Ectodermal cell (in vitro differentiated cells): ENCODE data around the gene VPS39.

Experiments used
- H3K27ac ChIP-seq: 2 replicates; pipeline ENCODE4 v1.7.0; 2013; ENCODE audit warnings: mild to moderate bottlenecking, low read depth, low read length; ENCODE audit not compliant: insufficient read depth, poor library complexity, severe bottlenecking
- H3K27me3 ChIP-seq: 2 replicates; pipeline ENCODE4 v1.7.0; 2013; ENCODE audit warnings: mild to moderate bottlenecking, low read length; ENCODE audit not compliant: insufficient read depth, control insufficient read depth, poor library complexity, severe bottlenecking
- H3K36me3 ChIP-seq: one replicate; pipeline ENCODE4 v1.7.0; 2013; ENCODE audit warnings: low read length; ENCODE audit not compliant: control insufficient read depth, insufficient read depth
- H3K4me1 ChIP-seq: one replicate; pipeline ENCODE4 v1.7.0; 2013; ENCODE audit warnings: low read length; ENCODE audit not compliant: control insufficient read depth, insufficient read depth
- H3K4me3 ChIP-seq: 2 replicates; pipeline ENCODE4 v1.7.0; 2013; ENCODE audit warnings: low read depth, low read length, control low read depth; ENCODE audit not compliant: insufficient read depth
- H3K9me3 ChIP-seq: 2 replicates; pipeline ENCODE4 v1.7.0; 2013; ENCODE audit warnings: mild to moderate bottlenecking, low read length, moderate library complexity; ENCODE audit not compliant: control insufficient read depth
- WGBS, 2 experiments: methylation state at CpG; one replicate each; pipeline ENCODE4 v1.1.7; 2013; ENCODE audit warnings: missing lambda C conversion rate in 2 of 2; 5-methylcytosine and 5-hydroxymethylcytosine counted together

Gene VPS39

DNA sequence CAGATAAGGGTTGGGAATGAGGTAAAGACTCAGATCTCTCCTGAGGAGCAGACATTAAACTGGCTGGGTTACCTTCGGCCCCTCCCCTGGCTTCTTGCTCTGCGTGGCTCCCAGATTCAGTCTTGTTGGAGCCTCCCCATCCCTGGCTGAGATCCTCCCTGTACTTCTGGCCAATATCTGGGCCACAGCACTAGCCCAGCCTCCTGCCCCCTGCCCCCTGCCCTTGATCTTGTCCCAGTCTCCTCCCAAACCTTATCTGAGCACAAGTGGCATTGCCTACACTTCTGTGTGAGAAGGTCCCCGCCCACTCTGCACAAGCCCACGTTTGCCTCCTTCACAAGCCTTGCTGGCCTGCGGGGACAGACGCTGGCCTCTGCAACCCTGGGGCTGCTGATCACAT lies 68.5 kb downstream of the VPS39 start:
- H3K4me1 ChIP-seq, result no peaks in the 10 kb centered on the region
- WGBS, 2 experiments, result 87 to 88% methylated on average over 6 of the region's 6 CpGs
- no peaks in the 10 kb centered on the region for H3K27me3 ChIP-seq
- H3K36me3 ChIP-seq, result no peaks in the 10 kb centered on the region
- no peak overlapping the region for H3K27ac ChIP-seq
- no peaks in the 10 kb centered on the region for H3K9me3 ChIP-seq
- no peak overlapping the region for H3K4me3 ChIP-seq

DNA sequence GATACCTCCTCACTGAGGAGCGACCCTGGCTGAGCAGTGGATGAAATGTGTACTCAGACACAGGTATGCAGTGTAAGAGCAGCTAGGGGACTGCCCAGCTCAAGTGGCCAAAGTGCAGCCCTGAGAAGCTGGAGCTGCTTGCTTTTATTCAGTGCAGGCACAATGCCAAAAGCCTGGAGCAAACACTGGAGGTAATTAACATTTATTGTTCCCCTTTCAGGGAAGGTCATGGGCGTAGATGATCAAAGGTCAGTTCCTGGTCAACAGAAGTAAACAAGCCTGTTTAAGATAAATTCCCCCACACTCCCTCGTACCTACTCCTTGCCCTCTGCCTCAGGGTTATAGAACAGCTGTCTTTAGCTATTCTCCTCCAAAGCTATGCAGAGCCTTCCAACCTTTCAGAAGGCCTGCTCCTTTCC lies 69.1 kb downstream of the VPS39 start:
- Histone ChIP-seq H3K9me3 (no peaks in the 10 kb centered on the region), H3K27me3 (no peaks in the 10 kb centered on the region), H3K4me1 (no peaks in the 10 kb centered on the region), H3K4me3 (no peak overlapping the region), H3K36me3 (no peaks in the 10 kb centered on the region), H3K27ac (no peak overlapping the region)
- WGBS, 2 experiments, result 90 to 92% methylated on average over 3 of the region's 3 CpGs

DNA sequence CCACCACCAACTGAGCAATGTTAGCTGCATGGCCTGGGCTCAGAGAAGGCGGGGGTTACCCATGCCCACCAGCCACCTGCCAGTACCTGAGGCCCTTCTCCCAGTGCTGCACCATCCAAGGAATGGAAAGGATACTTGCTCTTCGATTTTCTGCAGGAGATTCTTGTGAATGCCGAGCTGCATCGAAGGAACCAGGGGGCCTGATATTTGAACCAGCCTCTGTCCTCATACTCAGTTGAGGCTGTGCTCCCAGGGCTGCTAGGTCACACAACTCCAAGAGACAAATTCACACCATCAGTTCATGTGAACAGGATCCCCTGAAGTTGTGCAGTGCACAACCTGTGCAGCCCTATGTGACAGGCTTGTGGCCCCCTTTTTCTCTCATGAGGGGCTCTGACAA lies 69.7 kb downstream of the VPS39 start:
- Histone ChIP-seq H3K4me3 (no peak overlapping the region), H3K36me3 (no peaks in the 10 kb centered on the region), H3K27ac (no peak overlapping the region), H3K9me3 (no peaks in the 10 kb centered on the region), H3K27me3 (no peaks in the 10 kb centered on the region), H3K4me1 (no peaks in the 10 kb centered on the region)
- WGBS, 2 experiments, result 89 to 93% methylated on average over 4 of the region's 4 CpGs

DNA sequence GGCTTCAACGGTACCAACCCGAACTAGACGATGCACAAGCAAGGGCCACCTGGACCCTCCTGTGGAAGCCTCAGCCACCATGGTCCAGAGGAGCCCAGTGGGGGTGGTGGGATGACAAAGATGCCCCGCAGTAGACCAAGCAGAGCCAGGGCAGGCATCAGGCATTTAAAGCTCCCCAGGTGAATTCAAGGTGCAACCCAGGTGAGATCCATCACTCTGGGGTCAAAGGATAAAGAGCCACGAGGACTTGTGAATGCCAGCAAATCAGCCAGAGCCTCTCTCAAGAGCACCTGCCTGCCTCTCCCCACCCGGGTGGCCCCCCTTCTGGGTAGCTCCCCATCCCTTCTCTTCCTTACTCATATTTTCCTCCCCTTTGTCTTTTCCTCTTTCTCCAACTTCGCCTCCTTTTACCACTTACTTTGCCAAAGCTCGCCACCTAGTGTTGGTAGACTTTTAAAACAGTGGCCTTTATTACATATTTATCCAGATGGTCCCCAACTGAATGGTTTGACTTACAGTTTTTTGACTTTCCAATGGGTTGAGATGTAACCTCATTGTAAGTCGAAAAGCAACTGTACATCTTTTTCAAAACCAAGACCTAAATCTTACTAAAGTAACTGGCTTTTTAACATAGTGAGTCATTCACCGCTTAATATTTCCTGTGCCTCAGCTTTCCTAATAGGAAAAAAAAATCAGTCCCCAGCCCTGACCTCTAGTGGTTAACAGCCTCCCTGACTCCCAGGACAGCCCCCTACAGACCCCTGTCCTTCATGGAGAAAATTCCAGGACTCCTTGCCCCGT lies 70.4 kb downstream of the VPS39 start:
- no peak overlapping the region for H3K4me3 ChIP-seq
- H3K27ac ChIP-seq, result no peak overlapping the region
- WGBS, 2 experiments, result 48 to 49% methylated on average over 11 of the region's 11 CpGs
- no peaks in the 10 kb centered on the region for H3K27me3 ChIP-seq
- no peaks in the 10 kb centered on the region for H3K9me3 ChIP-seq
- H3K36me3 ChIP-seq, result no peaks in the 10 kb centered on the region
- no peaks in the 10 kb centered on the region for H3K4me1 ChIP-seq

DNA sequence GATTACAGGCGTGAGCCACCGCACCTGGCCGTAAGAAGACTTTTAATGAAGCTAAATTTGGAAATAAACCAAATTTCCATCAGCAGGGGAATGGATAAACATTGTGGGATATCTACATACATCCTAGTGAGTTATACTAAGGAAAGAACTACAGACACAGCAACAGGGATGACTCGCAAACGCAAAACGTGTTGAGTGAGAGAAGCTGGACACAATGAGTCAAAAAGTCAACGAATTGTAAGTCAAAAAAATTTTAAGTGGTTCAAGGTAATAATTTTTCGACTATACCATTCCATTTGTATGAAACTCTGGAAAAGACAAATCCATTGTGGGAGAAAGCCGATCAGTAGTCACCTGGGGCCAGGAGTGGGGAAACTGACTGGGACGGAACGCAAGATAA lies 71.6 kb downstream of the VPS39 start:
- no peak overlapping the region for H3K27ac ChIP-seq
- H3K4me3 ChIP-seq, result no peak overlapping the region
- H3K27me3 ChIP-seq, result no peaks in the 10 kb centered on the region
- peaks cover 7% of the 10 kb centered on the region for H3K4me1 ChIP-seq
- H3K36me3 ChIP-seq, result no peaks in the 10 kb centered on the region
- WGBS, 2 experiments, result 92 to 93% methylated on average over 11 of the region's 11 CpGs
- no peaks in the 10 kb centered on the region for H3K9me3 ChIP-seq

DNA sequence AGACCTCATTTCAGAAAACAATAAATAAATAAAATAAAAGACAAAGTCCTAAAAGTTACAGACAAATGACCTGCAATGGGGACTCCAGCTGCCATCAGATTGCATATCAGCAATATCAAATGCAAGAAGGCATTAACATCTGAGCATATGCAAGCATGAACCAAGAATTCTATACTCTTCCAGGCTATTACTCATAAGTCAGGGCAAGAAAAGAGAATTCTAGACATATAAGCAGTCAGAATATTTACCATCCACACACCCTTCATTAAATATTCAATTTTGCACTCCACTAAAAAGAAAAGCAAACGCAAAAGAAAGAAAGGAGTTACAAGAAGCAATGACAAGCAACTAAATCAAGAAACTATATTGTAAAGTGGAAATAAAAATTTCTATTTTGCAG lies 72.8 kb downstream of the VPS39 start:
- Histone ChIP-seq H3K27me3 (no peaks in the 10 kb centered on the region), H3K4me3 (no peak overlapping the region), H3K36me3 (no peaks in the 10 kb centered on the region), H3K9me3 (no peaks in the 10 kb centered on the region), H3K27ac (no peak overlapping the region), H3K4me1 (peaks cover 7% of the 10 kb centered on the region)
- 100% methylated on average over 1 of the region's 1 CpG; no CpG with 5 or more reads in 1 of the 2 experiments for WGBS, 2 experiments

DNA sequence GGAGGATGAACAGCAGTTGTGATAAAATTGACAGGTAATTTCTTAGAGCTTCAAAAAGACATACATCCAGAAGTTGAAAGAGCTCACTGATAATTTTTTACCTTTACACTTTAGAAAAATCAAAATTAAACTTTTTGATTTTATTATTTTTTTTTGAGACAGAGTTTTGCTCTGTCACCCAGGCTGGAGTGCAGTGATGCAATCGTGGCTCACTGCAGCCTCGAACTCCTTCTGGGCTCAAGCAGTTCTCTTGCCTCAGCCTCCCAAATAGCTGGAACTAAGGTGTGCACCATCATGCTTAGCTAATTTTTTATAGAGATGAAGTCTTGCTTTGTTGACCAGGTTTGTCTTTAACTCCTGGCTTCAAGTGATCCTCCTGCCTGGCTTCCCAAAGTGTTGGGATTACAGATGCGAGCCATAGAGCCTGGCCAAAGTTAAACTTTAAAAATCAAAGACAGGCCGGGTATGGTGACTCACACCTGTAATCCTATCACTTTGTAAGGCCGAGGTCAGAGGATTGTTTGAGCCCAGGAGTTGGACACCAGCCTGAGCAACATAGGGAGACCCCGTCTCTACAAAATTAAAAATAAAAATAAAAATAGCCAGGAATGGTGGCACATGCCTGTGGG lies 73.4 kb downstream of the VPS39 start:
- H3K4me3 ChIP-seq, result no peak overlapping the region
- H3K4me1 ChIP-seq, result peaks cover 7% of the 10 kb centered on the region
- H3K27ac ChIP-seq, result no peak overlapping the region
- H3K27me3 ChIP-seq, result no peaks in the 10 kb centered on the region
- no peaks in the 10 kb centered on the region for H3K9me3 ChIP-seq
- WGBS, 2 experiments, result 88 to 91% methylated on average over 6 of the region's 6 CpGs
- H3K36me3 ChIP-seq, result no peaks in the 10 kb centered on the region

DNA sequence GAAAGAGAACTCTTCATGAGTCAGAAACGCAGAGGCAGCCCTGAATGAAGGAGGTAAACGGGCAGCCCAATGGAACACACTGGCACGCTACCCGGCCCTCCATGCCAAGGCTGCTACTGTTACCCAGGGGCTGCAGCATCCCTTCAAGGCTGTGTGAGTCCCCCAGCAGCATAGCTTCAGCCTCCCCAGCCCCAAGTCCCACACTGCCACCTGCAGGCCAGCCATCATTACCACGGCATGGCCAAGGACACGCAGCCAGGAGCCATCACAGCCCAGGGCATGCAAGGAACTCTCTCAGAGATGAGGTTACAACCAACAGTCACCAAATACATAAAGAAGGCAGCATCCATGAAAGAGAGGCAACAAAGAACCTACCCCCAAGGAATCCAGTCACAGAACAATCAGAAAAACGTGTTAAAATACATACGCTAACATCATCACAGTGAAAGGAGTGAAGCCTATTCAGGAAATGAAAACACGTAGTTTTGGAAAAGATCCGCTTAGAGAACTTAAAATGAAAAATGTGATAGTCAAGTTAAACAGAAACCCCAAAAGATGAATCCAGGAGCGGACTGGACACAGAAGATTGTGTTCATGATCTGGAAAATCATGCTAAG lies 74.1 kb downstream of the VPS39 start:
- Histone ChIP-seq H3K4me1 (peaks cover 7% of the 10 kb centered on the region), H3K27ac (no peak overlapping the region), H3K27me3 (no peaks in the 10 kb centered on the region), H3K36me3 (no peaks in the 10 kb centered on the region), H3K4me3 (no peak overlapping the region), H3K9me3 (no peaks in the 10 kb centered on the region)
- WGBS, 2 experiments, result 69 to 70% methylated on average over 11 of the region's 11 CpGs

DNA sequence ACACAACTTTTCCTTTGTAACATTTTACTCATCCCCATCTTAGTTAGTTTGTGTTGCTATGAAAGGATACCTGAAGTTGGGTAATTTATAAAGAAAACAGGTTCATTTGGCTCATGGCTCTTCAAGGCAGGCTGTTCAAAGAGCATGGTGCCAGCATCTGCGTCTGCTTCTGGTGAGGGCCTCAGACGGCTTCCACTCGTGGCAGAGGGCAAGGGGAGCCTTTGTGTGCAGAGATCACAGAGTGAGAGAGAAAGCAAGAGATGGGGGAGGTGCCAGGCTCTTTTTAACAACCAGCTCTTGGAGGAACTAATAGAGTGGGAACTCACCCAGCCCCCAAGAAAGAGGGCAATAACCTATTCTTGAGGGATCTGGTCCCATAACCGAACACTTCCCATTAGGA lies 74.7 kb downstream of the VPS39 start:
- Histone ChIP-seq H3K4me3 (no peak overlapping the region), H3K27me3 (no peaks in the 10 kb centered on the region), H3K4me1 (peaks cover 7% of the 10 kb centered on the region), H3K27ac (no peak overlapping the region), H3K36me3 (no peaks in the 10 kb centered on the region), H3K9me3 (no peaks in the 10 kb centered on the region)
- 78 to 85% methylated on average over 4 of the region's 4 CpGs for WGBS, 2 experiments
